GM19372 (cell line): ENCODE results near the gene ASAP2.
"Not testable (repeated sequence)": the region's sequence is repeated elsewhere in the genome, so short reads cannot be mapped to it uniquely, and the experiment has no call there.

Experiments used
- ATAC-seq: cut with Tn5 transposase; IDR thresholded peaks from one replicate; pipeline ENCODE4 v1.9.1; 2021; ENCODE audit warnings: mild to moderate bottlenecking, low read depth, moderate library complexity; ENCODE audit not compliant: unreplicated experiment

Gene ASAP2

DNA sequence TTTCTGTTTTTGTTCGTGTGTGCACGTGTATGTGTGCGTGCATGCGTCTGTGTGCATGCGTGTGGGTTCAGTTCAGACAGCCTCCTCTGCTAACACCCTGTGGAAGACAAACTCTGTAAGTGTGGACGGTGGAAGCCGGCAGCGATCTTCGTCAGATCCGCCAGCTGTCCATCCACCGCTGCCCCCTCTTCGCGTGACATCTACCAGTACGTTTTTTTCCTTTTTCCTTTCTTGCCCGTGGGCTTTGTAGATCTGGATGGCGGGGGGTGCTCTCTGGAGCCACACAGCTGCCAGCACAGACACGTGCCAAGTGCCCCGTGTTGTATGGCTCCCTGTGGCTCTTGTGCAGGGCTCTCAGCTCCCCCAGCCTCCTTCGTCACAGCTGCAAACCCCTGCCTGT is 184.4 kb downstream of the ASAP2 start:
- no peak for ATAC-seq

DNA sequence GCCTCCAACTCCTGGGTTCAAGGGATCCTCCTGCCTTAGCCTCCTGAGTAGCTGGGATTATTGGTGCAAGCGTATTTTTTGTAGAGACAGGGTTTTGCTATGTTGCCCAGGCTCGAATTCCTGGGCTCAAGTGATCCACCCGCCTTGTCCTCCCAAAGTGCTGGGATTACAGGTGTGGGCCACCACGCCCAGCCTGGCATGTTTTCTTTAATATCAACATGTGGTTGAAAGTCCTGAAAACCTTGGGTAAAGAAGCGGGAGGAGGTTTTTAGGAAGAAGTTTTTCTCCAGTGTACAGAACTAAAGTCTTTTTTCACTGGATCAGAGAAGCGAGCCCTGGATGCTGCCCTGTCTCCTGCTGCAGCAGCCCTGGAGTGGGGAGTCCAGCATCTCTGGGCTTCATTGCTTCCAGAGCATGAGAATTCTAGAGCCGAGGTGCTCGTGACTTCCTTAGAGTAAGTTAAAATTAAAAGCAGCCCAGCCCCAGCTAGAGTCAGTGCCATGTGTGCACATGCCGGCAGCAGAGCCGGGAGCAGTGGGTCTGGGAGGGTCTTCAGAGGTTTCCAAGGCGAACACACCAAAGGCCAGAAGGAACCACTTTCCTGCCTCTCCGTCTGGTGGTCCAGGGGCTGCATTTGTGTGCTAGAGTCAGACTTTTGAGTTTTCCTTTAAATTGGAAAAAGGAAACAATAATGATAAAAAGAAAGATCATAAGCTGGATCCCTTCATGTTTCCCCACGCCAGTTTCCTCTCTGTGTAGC is 185.5 kb downstream of the ASAP2 start:
- no peak for ATAC-seq

DNA sequence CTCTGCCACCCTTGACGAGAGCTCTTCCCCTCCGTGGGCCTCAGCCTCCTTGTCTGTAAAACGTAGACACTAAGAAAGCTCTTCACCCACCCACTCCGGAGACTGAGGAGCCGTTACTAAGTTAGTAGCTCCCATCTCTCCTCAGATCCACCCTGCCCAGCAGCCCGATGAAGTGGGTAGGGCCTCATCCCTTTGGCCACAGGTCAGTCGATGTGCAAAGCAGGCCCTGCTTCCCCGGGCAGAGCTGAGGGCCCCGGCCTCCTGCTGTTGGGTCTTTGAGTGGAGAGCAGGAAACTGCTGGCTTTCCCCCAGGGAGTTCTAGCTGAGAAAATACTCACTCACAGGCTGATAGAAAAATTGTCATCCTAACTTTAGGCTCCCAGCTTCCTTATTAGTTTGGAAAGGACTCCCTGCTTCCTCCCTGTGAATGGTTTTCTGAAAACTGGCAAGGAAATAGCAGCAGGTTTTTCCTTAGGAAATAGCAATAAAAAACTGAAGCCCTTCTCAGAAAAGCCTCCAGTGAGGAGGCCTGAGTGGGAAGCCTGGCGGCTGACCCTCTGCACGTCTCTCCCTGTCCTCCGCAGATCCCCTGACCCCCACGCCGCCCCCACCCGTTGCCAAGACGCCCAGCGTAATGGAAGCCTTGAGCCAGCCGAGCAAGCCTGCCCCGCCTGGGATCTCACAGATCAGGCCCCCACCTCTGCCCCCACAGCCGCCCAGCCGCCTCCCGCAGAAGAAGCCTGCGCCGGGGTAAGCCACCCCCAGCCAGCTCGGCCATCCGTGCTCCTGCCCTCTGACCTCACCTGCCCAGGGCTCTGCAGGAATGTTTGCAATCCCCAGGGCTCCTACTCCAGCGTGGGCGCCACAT is 186.5 kb downstream of the ASAP2 start:
- no peak for ATAC-seq

DNA sequence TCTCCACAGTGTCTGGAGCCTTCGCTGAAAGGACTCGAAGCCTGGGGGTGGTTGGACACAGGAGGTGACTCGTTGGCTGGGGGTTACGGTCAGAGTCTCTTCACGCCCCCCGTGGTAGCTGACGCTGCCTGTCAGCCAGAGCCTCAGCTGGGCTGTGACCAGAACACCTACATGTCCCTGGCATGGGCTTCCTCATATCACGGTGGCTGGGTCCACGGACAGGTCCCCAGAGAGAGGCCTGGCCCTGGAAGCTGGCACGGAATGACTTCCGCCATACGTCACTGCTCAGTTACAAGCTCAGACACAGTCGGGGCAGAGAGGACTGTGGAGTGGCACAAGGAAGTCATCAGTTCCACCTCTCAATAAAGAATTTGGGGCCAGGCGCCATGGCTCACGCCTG is 188.2 kb downstream of the ASAP2 start:
- ATAC-seq = no peak

DNA sequence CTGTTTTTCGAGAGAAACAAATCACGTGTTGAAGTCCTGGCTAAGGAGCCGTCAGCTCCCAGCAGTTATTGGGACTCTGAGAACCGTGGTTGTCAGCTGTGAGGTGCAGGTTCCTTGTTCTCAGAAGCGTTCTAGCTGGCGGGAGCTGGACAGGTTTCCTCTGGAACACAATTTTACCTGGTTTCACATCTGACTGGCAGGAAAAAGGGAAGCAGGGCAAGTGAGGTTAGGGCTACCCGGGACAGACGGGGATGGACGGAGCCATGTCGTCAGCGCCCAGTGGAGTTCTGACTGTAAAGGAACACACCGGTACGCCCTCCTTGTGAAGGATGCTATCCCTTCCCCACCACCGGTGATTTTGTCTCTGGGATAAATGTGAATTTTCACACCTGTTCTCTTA is 190.6 kb downstream of the ASAP2 start:
- no peak for ATAC-seq

DNA sequence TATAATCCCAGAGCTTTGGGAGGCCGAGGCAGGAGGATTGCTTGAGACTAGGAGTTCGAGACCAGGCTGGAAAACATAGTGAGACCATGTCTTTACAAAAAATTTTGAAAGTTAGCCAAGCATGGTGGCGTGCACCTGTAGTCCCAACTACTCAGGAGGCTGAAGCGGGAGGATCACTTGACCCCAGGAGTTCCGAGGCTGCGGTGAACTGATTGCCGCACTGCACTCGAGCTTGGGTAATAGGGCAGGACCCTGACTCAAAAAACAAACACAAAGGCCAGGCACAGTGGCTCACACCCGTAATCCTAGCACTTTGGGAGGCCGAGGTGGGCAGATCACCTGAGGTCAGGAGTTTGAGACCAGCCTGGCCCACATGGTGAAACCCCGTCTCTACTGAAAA is 191.6 kb downstream of the ASAP2 start:
- not testable (repeated sequence) for ATAC-seq

DNA sequence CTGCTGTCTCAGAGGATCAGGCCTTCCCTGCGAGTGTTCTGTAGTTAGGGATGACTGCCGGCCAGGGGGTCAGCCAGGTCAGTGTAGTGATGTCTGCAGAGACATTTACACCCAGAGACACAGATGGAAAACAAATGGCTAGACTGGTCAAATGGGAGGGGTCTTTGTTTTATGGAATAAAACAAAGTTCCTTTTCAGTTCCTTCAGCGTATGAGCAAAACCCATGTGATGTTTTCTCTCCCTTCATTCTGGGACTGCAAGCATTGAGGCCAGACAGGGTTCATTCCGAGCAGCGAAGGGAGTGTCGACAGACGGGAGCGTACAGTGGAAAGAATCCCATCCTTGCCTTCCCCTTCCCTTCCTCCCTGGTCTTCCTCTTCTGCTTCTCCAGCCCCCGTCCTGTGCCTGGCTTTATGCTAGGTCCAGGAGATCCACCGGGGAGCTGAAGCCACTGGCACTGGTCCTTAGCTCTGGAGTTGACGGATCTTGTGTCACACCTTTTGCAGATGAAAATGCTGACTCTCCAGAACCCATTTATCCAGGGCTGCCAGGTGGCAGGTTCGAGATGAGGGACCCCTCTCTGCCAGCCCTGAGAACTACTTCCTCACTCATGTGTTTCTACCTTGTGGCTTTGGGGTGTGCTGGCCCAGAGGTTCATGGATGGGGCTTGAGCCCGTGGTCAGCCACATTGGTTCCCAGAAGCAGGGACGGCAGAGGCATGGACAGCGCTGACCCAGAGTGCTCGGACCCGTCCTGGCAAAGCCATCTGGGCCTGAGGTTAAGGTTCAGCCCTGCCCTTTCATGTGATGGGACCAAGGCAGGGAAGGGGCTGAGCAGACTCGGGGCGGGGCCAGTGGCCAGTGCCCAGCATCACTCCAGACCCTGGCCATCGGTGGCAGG is 192.5 kb downstream of the ASAP2 start:
- ATAC-seq = no peak

DNA sequence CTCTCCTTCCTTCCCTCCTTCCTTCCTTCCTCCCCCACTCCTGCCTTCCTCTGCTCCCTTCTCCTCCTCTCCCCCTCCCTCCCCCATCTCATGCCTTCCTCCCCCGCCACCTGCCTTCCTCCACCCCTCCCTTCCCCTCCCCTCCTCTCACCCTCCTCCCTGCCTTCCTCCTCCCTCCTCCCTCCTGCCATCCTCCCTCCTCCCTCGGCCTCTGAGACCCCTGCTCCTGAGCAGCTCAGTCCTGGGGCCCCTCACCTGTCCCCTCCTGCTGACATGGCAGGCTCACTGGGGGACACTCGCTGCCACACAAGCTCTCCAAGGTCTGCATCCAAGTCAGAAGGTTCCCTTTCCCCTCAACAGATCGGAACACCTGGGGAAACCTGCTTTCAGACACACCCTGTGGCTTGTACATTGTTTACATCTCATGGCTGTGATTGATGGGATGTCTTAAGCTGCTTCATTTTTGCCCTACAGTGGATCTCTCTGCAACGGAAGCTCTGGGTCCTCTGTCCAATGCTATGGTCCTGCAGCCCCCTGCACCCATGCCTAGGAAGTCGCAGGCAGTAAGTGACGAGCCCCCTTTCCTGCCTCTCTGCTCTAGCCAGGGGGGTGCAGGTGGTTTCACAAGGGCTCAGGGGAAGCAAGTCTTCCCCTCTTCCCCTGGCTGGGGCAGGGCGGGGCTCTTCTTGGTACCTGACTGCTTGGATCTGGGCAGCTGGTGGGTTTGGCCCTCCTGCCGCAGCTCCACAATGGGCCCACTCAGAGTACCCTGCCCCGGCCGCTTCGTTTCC is 193.9 kb downstream of the ASAP2 start:
- ATAC-seq = no peak

DNA sequence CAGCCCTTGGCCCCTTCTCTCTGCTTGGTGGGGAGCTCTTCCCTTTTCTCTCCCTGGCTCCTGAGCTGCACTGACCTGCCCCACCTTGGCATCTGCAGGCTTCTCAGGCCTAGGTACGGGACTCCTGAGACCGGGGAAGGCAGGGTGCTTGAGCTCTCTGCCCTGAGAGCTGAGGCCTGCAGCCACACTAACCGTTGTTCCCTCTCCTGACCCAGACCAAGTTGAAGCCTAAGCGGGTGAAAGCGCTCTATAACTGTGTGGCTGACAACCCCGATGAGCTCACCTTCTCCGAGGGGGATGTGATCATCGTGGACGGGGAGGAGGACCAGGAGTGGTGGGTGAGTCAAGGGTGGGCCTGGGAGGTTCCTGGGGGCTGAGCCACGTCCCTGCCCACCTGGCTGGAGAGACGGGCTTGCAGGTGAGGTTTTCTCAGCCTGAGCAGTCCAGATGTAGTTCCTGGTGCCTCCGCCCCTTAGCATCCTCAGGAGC is 194.5 kb downstream of the ASAP2 start:
- no peak for ATAC-seq

DNA sequence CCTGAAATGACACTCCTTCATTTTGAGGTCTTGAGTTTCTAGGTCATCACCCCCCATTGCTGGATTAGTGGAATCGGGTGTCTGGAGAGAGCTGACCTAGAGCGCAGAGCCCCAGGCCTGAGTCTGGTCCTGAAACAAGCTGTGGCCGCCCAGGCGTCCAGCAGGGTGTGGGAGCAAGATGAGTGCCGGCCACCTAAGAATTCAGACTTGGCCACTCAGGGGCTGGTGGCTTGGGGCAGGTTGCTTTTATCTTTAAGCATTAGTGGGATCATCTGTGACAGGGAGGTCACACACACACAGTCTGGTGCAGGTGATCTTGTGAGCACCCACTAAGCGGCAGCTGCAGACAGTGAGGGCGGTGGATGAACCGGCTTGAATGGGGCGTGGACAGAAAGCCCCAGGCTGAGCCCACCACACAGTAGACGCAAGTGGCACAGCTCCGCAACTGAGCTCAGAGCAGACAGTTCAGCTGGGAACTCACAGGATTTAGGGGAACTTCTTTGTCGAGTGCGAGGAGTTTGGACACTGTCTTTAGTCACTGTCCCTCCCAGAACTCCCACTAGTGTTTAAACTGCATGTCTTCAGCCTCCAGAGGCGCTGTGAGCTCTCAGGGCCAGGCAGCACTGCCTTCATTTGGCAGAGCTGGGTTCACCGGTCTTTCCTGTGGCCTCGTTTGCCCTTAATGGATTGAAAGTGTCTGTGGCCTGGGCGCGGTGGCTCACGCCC is 195.2 kb downstream of the ASAP2 start:
- no peak for ATAC-seq

DNA sequence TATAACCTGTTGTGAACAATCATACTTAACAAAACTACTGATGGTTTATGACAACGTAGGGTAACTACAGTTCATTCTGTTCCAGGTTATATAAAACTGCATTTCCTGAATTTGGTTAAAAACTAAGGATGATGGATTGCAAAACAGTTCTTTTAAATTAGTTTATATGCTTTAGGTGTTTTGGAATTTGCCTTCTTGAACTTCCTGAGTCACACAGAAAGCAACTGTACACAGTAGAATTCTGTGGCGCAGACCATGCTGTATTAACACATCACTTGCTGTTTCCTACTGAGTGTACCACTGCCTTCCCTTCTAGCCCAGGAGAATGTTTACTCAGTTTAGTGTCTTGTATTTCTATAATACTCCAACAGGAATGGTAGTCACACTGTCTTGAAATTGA is 197.3 kb downstream of the ASAP2 start:
- no peak for ATAC-seq

DNA sequence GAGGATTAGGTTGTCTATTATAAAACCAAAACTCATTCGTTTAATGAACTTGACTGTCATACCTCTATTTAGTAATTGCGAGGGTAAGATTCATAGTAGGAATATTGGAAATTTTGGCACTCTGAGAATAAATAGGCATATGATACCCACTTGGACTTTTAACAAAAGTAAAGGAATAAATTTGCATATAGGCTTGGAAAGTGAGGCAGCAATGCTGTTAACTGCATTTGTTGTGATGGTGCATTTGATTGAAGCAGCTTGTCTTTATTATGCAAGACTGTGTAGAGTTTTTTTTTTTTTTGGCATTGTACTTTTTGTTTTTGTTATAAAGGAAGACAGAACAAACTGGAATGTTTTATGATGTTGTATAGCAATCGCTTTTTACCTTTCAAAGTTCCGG is 197.8 kb downstream of the ASAP2 start:
- no peak for ATAC-seq

DNA sequence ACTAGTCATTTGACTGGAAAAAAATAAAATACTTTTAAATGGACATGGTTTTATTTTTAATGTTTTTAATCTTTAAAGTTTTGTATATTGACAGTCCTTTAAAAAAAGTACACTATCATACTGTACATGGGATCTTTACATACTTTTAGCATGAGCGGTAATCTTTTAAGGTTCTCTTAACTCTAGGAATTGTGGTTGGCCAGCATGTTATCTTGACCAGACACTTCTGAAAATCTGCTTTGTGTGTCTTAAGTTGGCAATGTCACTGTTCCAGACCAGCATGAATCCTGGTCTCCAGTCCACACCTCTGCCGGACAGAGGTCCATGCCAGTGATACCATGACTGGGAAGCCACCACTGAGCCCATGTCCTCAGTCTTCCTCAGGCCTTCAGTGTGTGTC is 199.0 kb downstream of the ASAP2 start:
- ATAC-seq = no peak

DNA sequence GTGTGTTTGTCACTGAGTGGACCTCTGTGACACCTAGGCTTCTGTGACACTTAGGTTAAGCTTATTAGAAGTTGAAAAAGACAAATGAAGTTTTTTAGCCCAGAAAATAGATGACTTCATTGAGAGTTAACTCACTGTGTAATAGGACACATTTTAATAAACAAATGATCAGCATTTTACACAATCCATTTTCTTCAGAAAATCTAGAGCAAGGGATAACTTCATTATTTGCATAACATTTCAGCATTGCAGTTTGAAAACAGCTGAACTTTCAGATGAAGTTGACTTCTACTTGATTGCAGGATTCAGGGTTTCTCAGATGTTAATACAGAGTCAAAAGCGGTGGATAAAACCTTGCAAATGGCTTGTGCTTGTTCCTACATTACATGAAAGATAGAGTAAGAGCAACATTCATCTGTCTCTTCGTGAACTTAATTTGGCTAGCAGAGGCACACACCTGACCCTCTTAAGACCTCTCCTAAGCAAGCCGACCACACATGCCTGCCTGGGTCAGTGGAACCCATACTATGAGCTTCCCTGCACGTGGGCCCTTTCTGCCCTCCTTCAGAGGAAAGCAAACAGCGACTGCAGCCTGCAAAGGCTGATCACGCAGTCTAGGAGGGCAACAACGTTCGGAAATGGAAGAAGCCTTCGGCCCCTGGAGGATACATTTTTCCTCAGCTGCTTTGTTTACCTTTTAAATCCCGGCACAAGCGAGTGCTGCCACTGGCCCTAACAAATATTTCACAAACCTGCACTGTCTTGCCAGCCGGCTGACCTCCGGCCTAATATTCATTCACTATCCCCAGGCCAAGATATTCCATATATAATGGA is 200.1 kb downstream of the ASAP2 start:
- no peak for ATAC-seq

DNA sequence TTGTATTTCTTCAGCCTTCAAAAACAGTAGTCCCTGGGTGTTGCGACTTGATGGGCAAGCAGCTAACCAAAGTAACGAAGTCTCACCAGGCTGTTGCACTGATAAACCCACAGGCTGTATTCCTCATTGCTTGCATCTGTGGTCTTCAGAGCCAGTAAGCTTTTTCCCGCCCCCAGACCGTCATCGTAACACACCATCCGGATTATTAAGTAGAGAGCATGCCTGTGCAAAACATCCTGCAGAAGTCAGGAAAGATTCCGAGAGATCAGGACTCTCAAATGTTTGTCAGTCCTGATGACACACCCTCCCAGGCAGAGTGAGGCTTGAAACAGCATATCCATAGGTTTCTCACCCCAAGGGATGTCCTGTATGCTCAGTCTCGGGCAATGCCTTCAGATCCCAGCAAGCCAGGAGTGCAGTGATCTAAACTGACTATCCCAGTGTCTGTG is 200.8 kb downstream of the ASAP2 start:
- ATAC-seq = no peak

DNA sequence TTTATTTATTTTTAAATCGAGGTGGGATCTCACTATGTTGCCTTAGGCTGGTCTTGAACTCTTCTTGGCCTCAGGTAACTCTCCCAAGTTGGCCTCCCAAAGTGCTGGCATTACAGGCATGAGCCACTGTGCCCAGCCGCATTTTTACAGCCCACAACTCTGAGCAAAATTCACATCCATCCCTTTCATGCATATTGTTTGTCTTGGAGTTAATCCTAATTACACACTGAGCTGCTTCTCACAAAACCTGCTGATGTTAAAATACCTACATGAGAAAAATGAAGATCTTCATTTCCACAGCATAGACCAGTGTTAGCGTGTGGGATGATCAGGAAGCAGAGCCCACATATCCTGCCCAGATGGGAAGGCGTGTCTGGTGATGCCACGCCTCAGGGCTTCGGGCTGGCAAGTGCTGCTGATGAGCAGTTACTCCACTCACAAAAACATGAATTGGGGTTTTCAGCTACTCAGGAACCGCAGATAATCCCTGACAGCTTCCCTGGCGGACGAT is 202.1 kb downstream of the ASAP2 start:
- ATAC-seq = no peak

DNA sequence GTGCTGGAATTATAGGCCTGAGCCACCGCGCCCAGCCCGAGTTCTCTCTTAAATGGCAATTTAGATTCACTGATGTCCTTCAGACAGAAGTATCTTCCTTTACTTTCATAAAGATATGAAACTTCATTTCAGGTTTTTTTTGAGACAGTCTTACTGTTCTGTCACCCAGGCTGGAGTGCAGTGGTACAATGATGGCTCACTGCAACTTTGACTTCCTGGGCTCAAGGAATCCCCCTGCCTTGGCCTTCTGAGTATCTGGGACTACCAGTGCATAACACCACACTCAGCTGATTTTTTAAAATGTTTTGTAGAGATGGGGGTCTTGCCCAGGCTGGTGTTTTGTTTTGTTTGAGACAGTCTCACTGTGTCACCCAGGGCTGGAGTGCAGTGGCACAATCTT is 203.5 kb downstream of the ASAP2 start:
- ATAC-seq = peak; percentile 71

DNA sequence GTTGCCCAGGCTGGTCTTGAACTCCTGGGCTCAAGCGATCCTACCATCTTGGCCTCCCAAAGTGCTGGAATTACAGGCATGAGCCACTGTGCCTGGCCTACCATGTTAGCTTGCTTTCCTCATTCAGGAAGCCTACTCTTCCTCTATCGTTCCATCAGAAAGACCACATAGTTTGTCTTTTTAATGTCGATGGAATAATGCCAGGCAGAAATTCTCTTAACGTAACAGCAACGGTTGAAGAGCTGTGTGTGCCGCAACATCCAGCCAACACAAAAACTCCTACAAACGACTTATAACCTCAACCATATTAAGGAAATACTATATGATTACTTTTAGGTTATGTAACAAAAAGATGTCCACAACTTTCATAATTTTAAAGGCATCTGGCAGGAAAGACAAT is 206.2 kb downstream of the ASAP2 start:
- no peak for ATAC-seq
